Occipital lobe (tissue), 2 donors: ENCODE data around the gene FKBP8. TPM values are rescaled to one million over a fixed set of nuclear protein-coding genes. Genes with fewer than 3 reads are reported as not detected.
A peak's percentile ranks its signal among the peaks of the same experiment; 100 is the strongest.
"Not testable (repeated sequence)": the region's sequence is repeated elsewhere in the genome, so short reads cannot be mapped to it uniquely, and the experiment has no call there.

Experiments used
- DNase-seq: peaks from one replicate; lab custom pipeline; 2025; lab: John Stamatoyannopoulos, UW
- total RNA-seq: library from RNA; depleted of rRNA; stranded (reverse); fragments of >200 nt; gene quantifications from one replicate; pipeline ENCODE4 v1.2.3, GENCODE V29; 2014

Gene FKBP8
- total RNA-seq, result 118 TPM

- DNase-seq, result peak; percentile 88
These were observed at the start of gene FKBP8 for GRCh38 chr19:18542941-18543813. Gene FKBP8, minus strand, starts transcription at chr19:18543573. Its CDS starts 1,603 bp downstream, at chr19:18541970.

GRCh38 chr19:18592732-18593131 lies 49.4 kb upstream of the FKBP8 start:
- not testable (repeated sequence) for DNase-seq

GRCh38 chr19:18591735-18592385 lies 48.5 kb upstream of the FKBP8 start:
- no peak for DNase-seq

DNA sequence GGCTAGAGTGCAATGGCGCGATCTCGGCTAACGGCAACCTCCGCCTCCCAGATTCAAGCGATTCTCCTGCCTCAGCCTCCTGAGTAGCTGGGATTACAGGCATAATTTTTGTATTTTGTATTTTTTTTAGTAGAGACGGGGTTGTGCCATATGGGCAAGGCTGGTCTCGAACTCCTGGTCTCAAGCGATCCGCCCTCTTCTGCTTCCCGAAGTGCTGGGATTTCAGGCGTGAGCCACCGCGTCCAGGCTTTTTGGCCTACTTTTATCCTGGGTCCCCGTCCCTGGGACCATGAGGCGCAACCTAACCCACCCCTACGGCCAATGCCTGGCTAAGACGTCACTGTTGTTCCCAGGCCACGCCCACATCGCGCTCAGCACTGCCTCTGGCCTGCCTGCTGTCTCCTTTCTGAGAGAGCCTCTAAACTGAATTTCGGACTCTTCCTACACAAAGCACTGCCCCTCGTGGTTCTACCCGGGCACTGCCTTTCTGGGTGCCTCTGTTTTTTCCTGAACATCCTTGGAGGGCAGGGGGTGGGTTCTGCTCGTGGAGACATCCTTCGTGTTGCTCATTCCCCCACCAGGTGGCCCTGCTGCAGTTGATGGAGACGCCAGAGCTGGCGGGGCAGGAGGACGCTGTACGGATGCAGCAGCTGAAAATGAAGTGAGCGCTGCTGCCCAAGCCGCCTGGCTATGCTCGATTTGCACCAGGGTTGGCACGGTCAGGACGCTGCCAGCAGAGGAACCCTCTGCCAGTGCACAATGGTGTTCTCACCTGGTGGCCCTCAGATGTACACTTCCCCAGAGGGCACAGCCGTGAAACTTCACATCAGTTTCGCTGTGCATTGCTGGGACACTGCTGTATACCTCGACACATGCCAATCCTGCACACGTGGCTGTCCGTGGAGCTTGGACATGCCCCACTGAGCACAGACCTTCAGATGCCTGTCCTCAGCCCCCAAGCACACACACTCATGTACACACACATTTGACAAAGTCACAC lies 47.2 kb upstream of the FKBP8 start:
- peak; percentile 90 for DNase-seq

DNA sequence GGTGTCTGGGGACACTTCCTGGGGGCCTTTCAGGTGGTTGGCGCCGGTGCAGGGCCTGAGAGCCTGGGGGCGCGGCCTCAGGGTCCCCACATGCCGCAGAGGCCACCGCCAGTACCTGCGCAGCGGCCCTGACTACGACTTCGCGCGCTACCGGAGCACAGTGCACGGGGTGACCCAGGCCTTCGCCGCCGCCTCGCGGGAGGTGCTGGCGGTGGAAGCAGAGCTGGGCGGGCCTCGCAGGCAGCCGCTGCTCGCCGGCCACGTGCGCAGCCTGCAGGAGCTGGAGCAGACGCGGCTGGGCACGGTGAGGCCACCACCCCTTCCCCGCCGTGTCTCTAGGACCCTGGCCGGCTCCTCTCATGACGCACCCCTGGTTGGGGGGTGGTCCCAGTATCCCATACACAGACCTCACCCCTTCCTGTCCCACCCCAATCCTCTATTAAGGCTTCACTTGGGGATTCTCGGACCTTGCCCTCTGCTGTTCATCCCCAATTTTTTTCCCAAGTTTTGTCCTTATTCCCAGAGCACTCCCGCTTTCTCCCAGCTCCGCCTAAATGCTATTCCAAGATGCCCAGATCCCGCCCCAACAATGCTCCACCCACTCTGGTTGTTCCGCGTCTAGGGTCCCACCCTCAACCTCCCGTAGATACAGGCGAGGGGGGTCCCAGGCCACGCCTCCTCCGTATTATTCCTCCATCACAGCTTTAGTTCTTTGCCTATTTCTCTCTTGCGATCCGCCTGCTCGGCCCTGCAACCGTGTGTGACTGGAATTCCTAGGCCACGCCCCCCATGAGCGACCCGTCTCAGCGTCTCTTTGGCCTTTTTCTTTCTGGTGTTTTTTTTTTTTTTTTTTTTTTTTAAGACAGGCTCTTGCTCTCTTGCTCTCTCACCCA lies 46.3 kb upstream of the FKBP8 start:
- no peak for DNase-seq

DNA sequence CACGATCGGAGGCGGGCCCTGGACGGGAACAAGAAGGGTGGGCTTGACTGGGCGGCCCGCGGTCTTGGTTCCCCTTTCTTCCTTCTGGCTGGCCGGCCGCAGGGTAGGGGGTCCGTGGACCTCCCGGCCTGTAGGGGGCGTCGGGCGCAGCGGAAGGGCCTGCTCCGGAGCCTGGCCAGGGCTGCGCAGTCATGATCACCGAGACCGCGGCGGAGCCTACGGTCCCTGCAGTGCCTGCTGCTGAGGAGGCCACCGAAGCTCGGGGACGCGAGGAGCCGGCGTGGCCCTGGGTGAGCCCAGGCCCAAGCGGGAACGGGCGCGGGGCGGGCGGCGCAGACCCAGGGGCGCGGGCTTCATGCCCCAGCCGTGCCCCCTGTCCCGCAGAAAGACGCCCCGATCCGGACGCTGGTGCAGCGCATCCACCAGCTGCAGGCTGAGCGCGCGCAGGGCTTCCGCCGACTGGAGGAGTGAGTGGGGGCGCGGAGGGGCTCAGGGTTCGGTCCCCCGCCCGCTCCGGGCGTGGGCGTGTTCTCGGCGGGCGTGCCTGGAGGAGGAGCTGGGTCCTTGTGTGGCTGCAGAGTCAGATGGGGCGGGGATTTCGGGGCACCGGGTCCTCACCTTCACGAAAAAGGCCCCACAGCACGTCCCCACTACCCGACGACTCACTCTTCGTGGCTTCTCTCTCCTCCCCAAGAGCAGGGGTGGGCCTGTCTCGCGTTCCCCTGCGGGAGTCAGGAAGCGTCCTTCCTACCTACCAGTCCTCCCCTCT lies 45.4 kb upstream of the FKBP8 start, which contains the start of gene REX1BD:
REX1BD (plus strand) TSS at position 188 of the 769 bp plus-strand sequence; CDS start at position 192, 4 bp downstream.
- DNase-seq, result peak; percentile 74

GRCh38 chr19:18587962-18588610 lies 44.7 kb upstream of the FKBP8 start:
- DNase-seq, result no peak

- no peak for DNase-seq
These were observed 44.2 kb upstream of the FKBP8 start for GRCh38 chr19:18587561-18587960.

- DNase-seq, result no peak
These were observed 42.9 kb upstream of the FKBP8 start for GRCh38 chr19:18586306-18586705.

- DNase-seq, result no peak
These were observed 36.9 kb upstream of the FKBP8 start for GRCh38 chr19:18580311-18580710.

DNA sequence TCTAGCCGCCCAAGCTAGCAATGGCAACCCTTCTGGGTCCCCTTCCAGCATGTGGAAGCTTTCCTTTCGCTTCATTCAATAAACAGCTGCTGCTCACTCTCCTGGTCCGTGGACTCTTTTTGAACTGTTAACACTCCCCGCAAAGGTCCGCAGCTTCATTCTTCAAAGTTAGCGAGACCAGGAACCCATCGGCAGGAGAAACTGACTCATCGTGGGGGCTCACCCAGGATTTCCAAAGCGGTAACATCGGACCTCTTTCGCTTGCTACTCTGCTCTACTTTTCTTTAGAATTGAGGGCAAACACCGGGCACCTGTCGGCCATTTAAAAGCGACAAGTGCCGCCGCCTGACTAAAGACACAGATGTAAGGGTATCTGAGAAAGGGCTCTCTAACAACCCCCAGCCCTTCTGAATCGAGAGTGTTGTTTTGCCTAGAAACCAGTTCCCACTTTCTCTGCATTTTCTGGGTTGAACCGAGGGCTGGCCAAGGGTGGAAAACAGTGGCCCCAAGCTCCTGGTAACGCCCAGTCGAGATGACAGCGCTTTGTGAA lies 34.1 kb upstream of the FKBP8 start:
- DNase-seq, result no peak

- no peak for DNase-seq
These were observed 33.0 kb upstream of the FKBP8 start for GRCh38 chr19:18576383-18576782.

DNA sequence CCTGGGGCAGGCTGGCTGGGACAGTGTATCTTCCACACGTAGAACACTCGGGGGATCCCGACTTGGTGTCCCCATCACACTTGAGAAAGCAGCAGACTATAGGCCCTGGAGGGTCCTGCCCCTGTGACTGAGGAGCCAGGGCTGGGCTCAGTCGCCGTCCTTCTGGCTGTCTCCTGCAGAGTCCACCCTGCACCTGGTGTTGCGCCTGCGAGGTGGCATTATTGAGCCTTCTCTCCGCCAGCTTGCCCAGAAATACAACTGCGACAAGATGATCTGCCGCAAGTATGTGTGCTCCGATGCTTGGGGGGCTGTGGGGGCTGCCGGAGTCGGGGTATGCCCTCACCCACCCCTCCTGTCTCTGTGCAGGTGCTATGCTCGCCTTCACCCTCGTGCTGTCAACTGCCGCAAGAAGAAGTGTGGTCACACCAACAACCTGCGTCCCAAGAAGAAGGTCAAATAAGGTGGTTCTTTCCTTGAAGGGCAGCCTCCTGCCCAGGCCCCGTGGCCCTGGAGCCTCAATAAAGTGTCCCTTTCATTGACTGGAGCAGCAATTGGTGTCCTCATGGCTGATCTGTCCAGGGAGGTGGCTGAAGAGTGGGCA lies 31.4 kb upstream of the FKBP8 start:
- DNase-seq, result no peak

DNA sequence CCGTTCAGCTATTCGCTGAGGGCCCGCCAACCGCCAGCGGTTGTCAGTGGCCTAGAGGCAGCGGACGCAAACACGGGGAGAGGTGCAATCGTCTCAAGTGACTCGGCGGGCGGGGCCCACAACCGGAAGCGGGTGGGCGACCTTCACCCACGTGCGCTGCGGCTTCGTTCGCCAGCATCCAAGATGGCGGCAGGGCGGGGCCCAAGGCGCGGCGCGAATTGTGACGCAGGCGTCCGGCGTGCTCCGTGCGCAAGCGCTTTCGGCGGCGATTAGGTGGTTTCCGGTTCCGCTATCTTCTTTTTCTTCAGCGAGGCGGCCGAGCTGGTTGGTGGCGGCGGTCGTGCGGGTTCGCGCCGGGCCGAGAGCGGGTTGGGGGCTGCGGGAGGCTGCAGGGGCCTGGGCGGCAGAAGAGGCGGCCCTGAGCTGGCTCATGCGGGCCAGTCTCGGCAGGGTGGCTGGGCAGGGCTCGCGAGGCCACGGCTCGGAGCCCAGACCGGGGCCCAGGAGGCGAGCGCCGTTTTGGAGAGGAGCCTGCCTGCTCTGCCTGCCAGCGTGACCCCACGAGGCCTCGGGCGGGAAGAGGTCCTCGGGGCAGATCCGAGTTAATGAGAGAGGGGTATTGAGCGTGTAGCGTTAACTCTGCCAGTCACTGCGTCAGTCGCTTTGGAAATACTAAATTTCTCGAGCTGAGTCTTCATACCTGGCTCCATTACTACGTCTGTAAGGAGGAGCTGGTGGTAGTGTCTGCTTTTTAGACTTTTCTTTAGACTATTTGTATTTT lies 28.4 kb upstream of the FKBP8 start, which contains the start of gene UBA52:
UBA52 (plus strand) TSS at position 294 of the 781 bp plus-strand sequence. CDS start 1,444 bp downstream, outside the sequence.
- DNase-seq, result peak; percentile 94

- DNase-seq, result no peak
These were observed 25.0 kb upstream of the FKBP8 start for GRCh38 chr19:18568367-18568766.

GRCh38 chr19:18566953-18567352 lies 23.6 kb upstream of the FKBP8 start:
- no peak for DNase-seq

DNA sequence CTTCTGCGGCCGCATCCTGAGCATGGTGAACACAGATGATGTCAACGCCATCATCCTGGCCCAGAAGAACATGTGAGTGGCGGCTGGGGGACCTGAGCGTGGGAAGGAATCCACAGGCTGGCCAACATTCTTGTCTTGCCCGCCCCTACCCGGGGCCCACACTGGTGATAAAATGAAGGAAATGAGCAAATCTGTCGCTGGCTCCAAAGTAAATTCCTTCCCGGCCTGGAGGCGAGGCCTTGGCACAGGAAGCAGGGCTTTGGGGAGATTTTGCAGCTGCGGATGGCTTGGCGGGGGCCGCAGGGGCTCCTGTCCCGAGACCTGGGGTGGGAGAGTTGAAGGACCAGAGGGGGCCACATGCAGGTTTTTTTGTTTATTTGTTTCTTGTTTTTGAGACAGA lies 18.7 kb upstream of the FKBP8 start:
- no peak for DNase-seq
